Posterior cingulate gyrus (tissue), 11 donors: ENCODE results near the gene TTC32.
A peak's percentile ranks its signal among the peaks of the same experiment; 100 is the strongest.
"Not testable (repeated sequence)": the region's sequence is repeated elsewhere in the genome, so short reads cannot be mapped to it uniquely, and the experiment has no call there.

Experiments
- DNase-seq, 10 donors: peaks; one replicate each; pipeline versions ENCODE4 v3.0.0 to v3.0.0-alpha.2; 2020 to 2021; ENCODE audit warnings: mixed read lengths in 3 of 10
- intact Hi-C: fragments of 100-400 bp; cut with DNase I; formaldehyde crosslinking; loops from one replicate; pipeline ENCODE4 v1.15.1; 2023

TTC32 gene

DNA sequence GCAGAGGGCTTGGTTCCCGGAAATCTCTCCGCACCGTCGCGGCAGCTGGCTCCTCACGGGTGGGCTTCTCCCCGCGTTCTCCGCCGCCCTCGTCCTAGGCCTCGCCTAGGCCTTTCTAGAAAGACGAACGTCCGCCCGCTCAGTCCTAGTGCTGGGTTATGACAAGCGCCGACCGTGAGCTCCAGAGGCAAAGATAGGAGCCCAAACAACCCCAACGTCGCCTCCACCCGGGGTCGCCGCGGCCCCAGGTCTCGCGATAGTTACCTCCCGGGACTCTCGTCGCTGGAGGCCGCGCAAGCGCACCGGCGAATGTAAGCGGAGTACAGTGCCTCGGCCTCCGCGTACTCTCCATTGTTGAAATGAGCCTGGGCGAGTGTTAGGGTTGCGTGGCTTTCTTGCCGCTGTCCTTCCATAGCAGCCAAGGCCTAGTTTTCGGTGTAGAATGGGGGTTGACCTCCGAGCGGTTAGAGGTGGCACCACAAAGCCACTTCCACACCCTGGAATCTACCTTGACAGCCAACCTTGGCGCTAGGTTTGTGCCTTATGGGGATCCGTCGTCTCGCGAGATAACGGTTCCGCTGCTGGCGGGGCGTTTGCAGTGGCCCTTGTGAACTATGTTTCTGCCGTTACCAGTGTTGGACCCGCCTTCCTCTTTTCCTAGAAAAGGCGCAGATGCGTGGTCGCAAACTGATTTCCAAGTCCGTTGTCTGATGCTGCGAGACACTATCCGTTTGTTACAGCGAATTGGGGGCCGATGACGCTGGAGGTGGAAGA, at the start of gene TTC32:
TTC32 (minus strand) TSS at position 542 of the 774 bp plus-strand sequence; CDS start at position 413, 129 bp downstream.
- DNase-seq: peak; percentile 88 to 99 (median 92)
- intact Hi-C loops: loop anchor here (5.0 kb wide), 3 partner anchors 86 to 1339 kb away; partner anchors contain the start of genes LAPTM4A and RDH14

GRCh38 chr2:19949071-19949470, 47.3 kb upstream of the TTC32 start:
- intact Hi-C loops: no loop called here
- no peak for DNase-seq

GRCh38 chr2:19947184-19947940, 45.6 kb upstream of the TTC32 start:
- intact Hi-C loops: no loop called here
- no peak for DNase-seq

- DNase-seq: no peak
- intact Hi-C loops: no loop called here
Observed at GRCh38 chr2:19944205-19944845, 42.5 kb upstream of the TTC32 start.

- intact Hi-C loops: no loop called here
- no peak for DNase-seq
Observed at GRCh38 chr2:19943189-19943588, 41.4 kb upstream of the TTC32 start.

- intact Hi-C loops: no loop called here
- DNase-seq: no peak
Observed at GRCh38 chr2:19942199-19942598, 40.4 kb upstream of the TTC32 start.

DNA sequence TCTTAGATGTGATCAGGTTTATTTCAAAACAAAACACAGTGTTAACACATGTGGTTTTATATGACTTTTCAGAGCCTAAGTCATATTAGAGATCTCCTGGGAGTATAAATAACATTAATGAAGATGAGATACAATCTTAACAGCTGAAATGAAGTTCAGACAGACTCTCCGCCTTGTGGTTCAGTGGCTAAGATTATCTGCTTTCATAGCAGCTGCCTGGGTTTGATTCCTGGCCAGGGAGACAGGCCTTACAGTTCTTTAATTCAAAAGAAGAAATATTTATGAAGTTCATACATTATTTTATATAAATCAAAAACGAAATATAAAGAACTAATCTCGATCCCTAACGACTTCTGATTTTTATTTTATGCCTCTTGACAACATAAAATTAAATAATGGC, 35.2 kb upstream of the TTC32 start:
- no peak for DNase-seq
- intact Hi-C loops: no loop called here

DNA sequence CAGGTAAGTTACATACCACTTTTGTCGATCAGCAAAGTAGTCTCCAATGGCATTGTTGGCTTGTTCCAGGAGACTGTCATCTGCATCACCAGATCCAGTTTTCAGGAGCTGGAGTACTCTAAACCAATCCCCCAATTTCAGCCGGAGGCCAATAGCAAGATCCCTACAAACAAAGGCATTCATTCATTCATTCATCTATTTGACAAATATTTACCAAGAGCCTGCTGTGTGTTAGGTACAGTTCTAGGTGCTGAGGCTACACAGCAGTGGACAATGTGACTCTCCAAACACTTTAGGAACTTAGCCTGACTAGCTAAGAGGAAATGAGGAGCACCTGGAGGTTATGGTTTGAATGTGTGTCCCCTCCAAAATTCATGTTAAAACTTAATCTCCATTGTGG, 34.4 kb upstream of the TTC32 start:
- DNase-seq: no peak
- intact Hi-C loops: no loop called here

GRCh38 chr2:19933351-19933981, 31.7 kb upstream of the TTC32 start:
- intact Hi-C loops: no loop called here

DNA sequence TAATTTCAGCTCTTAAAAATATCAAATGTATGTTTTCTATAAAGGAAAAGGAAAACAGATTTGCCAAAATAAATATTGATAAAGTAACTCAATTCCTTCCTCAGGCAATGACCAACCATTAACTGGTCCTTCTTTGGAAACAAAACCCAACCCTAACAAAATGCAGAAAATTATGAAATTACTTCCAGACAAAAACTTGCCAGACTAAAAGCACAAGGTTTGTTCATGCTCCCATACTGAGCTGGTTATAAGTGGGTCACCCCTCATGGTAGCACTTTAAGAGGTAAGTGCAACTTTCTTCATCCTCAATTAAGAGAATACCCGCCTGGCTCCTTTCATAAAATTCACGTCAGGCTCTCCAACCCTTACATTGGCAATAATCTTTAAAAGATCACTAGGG, 31.1 kb upstream of the TTC32 start:
- DNase-seq: no peak
- intact Hi-C loops: no loop called here

More at GRCh38 chr2:19933351-19933981, 31.7 kb upstream of the TTC32 start:
- DNase-seq: no peak

GRCh38 chr2:19929226-19929625, 27.4 kb upstream of the TTC32 start:
- intact Hi-C loops: no loop called here
- no peak for DNase-seq

DNA sequence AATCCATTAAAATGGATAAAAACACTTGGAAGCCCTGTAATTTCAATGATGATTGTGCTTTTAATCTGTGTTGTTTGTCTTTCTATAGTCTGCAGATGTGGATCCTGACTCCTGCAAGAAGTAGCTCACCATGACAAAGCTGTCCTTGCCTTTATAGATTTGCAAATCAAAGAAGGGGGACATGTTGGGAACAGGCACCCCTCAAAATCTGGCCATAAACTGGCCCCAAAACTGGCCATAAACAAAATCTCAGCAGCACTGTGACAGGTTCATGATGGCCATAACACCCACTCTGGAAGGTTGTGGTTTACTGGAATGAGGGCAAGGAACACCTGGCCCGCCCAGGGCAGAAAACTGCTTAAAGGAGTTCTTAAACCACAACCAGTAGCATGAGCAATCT, 26.0 kb upstream of the TTC32 start:
- intact Hi-C loops, DNase-seq: not testable (repeated sequence)

DNA sequence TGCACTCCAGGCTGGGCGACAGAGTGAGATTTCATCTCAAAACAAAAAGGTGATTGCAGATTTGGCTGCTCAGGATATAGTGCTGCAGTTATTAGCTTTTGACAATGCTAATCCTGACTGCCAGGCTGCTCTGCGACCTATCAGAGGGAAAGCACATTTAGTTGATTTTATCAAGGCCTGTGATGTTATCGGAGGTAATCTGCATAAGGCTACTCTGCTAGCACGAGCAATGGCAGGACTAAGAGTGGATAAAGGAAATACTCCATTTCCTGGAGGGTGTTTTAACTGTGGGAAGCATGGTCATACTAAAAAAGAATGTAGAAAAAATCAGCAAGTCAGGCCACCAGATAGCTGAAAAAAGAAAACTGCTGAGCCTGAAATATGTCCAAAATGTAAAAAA, 22.7 kb upstream of the TTC32 start:
- DNase-seq, intact Hi-C loops: not testable (repeated sequence)

DNA sequence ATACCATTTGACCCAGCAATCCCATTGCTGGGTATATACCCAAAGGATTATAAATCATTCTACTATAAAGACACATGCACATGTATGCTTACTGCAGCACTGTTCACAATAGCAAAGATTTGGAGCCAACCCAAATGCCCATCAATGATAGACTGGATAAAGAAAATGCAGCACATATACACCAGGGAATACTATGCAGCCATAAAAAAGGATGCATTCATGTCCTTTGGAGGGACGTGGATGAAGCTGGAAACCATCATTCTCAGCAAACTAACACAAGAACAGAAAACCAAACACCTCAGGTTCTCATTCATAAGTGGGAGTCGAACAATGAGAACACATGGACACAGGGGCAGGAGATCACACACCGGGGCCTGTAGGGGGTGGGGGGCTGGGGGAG, 20.4 kb upstream of the TTC32 start:
- DNase-seq, intact Hi-C loops: not testable (repeated sequence)

GRCh38 chr2:19916385-19916950, 14.7 kb upstream of the TTC32 start:
- intact Hi-C loops: no loop called here
- DNase-seq: no peak

DNA sequence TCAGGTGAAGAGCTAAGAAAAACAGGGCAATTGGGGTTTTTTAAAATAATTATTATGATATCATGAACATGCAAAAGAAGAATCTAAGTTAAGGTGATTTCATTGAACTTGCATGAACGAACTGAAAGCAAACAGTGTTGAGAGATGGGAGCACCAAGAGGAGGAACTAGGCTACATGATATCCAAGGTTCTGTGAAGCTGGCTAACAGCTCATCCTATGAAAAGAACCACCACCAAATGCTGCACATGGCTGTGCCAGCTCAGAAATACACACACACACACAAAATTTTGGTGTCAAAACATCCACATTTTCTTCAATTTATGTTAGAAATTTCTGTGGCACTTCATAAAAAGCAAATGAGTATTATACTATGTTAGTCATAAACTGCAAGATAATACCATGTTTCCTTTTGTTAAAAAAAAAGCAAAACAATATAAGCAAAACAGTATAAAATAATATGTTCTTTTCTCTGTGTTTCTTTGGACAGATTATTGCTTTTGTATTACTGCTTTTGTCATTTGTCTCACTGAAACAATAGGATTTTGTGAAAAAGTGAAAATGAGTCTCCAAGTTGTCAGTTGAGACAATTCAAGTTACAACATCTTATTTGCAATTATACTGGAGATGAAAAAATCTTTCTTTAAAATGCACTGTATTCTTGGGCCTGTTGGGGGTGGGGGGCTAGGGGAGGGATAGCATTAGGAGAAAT, 12.6 kb upstream of the TTC32 start:
- no peak for DNase-seq

DNA sequence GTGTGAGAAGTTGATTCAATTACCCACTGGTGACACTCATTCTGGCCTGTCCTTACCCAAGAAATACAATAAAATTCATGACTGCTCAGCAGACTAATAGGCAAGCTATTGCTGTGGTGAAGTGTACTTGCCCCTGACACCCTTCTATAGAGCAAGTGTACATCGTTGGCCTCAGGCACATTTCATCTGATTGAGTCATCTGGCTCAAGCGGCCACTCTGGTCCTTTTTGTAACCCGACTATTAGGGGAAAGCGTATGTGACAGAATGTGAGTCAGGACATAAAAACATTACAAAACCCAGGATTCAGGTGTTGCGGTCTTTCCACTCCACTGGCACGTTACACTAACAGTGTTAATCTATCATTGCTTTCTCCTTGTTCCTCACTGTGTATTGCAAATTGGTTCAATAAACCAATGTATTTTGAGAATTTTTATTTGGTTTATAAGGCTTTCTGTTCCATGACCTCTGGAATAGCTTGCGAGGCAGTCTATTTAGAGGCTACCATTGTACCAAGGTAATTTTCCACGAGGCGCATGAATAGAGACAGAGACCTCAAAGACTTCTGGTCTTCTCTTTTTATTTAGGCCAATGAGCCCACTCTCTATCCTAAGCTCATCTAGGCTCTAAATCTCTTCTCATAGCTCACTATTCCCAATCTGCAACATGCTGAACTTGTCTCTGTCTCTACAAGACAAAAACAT, 10.2 kb upstream of the TTC32 start:
- DNase-seq: no peak
- intact Hi-C loops: no loop called here

More for the DNA sequence above, 12.6 kb upstream of the TTC32 start:
- intact Hi-C loops: no loop called here

DNA sequence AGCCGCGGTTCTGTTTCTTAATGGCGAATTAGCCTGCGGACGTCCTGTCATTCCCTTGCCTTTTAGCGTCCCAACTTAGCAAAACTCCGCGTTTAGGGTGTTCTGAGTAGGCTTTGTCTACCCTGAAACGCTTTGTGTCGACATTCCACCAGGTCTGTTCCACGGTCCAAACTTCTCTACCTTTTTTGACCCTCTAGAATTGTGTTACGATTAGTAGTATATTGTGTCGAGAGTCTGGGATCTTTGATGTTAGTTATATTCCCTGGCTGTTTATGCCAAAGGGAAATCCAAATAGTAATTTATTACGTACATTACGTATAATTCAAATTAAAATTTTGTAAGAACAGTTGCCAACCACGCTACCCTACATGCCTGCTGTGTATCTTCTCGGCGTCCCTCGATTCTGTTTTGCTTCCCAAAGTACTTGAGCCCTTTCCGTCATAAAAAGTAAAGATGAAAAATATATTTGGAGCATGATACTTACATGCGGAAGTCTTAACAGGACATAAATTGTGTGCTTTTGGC, 495 bp upstream of the TTC32 start:
- intact Hi-C loops: loop anchor here (5.0 kb wide), 3 partner anchors 85 to 1340 kb away; partner anchors contain the start of genes LAPTM4A and RDH14
- DNase-seq: no peak
